DMS 273 (cell line): ENCODE measurements around the gene GMPS.
"Not testable (repeated sequence)": the region's sequence is repeated elsewhere in the genome, so short reads cannot be mapped to it uniquely, and the experiment has no call there.

Experiments used
- DNase-seq: peaks from one replicate; lab custom pipeline; 2025; ENCODE audit not compliant: unreplicated experiment; lab: John Stamatoyannopoulos, UW

The GMPS gene

DNA sequence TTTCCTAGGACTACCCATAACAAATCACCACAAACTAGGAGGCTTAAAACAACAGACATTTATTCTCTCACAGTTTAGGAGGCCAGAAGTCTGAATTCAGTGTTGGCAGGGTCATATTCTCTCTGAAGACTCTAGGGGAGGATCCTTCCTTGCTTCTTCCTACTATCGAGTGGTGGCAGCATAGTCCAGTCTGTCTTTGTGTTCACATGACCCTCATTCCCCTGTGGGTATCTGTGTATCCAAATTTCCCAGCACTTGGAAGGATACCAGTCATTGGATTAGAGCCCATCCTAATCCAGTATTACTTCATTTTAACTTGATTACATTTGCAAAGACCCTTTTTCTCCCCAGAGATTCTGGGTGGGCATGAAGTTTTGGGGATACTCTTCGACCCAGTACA, 63.8 kb downstream of the GMPS start:
- DNase-seq = no peak

DNA sequence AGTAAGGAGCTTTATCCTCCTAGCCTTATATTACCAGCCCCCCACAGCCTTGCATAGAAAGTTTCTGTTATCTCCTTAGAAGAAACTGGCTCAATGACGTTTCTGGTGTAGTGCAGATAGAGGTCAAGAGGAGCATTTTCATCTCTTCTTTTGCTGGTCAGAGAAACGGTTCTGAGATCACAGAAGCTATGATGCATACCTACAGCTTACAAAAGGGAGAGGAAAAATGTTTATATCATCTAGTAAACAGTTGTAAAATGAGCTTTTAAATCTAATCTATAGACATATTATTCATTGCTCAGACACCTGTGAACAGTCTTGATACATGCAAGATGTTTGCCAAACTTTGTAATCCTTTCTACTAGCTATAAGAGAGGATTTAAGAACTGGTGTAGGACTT, 68.0 kb downstream of the GMPS start:
- no peak for DNase-seq

DNA sequence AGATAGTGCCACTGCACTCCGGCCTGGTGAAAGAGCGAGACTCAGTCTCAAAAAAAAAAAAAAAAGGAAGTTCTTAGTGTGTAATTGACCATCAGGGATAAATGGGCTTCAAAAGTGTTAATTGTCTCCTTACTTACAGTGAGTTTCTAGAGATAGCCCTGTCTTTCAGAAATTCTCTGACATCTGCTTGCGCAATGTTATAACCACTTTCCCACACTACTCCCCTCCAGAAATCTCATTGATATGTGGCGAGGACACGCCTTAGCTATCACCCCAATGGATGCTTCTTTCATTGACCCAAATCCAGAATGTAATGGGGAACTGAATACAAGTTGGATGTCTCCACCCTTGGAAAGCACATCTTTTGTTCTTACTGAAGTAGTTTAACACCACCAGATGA, 70.9 kb downstream of the GMPS start:
- DNase-seq = no peak

DNA sequence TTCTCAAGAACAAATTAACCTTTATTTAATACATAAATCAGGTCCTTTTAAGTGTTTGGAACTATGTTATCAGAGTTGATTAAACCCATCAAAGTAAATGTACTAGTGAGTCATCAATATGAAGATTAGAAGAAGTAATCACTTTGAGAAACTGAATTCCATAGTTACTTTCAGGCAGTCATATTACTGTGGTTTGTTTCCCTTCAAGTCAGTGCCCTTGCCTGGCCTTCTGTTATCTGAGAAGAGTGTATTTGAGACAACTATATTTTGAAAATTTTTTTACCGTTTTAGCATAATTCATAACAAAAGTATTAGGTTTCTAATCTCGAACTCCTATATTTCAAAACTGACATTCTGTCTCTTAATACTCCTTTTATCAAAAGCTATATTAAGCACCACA, 73.6 kb downstream of the GMPS start:
- DNase-seq = no peak

DNA sequence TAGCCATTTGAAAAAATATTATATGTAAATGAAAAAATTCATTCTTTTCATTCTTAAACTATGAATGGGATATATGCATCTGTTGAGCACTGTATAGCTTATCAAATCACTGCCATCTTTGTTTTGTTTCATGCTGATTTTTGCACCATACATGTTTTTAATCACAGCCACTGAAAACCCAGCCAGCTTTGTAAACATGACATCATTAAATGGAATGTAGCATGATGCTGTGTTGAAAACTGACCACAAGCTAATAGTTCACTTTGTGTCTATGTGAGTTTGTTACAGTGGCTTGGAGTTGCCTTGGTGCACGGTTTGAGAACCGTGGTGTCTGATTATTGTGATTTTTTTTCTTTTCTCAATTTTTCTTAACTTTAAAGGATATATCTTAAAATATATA, 75.7 kb downstream of the GMPS start:
- DNase-seq = no peak

DNA sequence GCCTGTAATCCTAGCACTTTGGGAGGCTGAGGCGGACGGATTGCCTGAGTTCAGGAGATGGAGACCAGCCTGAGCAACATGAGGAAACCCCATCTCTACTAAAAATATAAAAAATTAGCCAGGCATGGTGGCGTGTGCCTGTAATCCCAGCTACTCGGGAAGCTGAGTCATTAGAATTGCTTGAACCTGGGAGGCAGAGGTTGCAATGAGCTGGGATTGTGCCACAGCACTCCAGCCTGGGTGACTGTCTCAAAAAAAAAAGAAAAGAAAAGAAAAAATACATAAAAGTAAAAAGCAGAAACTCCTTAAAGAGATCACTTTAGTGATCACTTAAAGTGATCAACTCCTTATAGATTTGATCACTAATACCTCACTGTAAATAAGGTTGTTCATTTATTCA, 78.0 kb downstream of the GMPS start:
- no peak for DNase-seq

DNA sequence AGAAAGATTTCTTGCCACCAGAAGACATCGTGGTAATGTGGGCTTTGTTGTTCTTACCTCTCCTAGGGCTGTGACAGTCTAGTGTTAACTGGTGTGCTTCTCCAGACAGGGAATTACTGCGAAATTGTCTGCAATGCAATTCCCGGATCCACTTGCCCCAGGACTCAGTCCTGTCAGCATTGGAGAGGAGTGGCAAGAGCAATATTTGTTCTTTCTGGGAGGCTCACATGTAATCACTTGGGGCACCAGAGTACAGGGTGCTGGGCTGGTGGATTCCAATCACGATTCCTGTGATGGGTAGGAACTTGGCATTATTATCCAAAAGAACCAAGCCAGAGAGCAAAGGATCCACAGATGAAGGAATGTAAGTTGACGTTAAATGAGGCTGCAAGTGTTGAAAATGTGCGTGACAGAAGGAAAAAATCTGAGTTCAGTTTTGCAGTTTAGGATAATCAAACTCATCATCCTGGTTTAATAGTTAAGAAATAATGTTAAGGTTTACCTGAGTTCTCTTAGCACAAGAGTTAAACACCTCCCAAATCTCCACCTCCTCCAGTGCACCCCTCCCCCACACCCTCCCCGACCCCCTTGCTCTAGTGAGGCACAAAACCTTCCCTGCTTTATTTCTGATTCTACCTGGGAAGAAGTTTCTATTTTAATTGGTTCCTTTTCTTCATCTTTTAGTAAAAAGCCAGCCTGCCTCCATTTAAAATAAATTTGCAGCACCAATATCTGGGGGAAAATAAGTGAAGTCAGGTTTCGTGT, 79.2 kb downstream of the GMPS start:
- DNase-seq = no peak

DNA sequence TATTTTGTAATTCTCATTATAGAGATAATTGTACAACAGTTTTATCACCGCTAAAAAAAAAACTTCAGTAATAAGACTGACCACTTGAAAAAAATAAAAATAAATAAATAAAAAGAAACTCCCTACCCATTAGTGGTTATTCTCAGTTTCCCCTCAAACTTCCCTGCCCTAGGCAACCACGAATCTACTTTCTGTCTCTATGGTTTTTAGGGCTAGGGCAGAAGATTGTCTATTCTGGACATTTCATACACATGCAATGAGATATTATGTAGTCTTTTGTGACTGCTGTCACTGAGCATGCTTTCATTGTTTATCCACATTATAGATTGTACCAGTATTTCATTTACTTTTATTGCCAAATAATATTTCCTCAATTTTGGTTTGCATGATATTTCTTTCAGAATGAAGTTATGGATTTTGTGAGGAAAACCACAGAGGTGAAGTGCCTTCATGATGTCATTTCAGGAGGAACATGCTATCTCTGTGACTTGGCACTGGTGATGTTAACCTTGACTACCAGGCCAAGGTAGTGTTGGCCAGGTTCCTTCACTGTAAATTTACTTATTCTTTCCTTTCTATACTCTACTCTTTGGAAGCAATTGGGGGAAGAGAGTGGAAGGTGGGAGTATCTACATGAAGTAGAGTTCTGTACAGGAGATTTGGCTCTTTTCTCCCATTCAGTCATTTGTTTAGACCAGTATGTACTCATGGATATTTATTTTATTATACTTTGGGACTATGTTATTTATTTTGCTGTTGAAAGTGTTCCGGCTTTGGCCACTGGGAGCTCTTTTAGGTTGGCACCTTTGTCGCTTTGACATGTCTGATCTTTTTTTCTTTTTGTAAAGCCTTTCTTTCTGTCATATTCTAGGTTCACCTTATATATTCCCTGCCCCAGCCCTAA, 86.3 kb downstream of the GMPS start:
- DNase-seq = no peak

DNA sequence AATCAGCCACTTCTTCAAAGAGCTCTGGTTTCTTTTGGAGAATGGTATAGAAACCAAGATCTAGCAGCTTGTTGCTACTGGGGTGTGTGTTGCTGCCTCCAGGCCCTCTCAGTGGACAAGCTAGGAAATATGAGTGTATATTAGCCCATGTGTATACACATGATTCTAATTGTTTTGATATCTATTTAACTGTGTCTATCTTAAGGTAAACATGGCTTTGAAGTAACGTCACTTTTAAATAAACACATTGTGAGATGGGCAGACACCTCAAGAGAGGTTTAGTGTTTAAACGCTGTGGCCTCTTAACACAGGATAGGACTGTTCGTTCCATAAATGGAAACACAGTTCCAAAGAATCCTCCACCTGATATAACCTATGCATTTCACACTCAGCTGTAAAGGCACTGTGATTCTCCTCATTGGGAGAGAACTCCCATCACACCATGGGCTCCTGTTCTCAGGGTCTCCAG, 87.0 kb downstream of the GMPS start:
- DNase-seq = no peak

DNA sequence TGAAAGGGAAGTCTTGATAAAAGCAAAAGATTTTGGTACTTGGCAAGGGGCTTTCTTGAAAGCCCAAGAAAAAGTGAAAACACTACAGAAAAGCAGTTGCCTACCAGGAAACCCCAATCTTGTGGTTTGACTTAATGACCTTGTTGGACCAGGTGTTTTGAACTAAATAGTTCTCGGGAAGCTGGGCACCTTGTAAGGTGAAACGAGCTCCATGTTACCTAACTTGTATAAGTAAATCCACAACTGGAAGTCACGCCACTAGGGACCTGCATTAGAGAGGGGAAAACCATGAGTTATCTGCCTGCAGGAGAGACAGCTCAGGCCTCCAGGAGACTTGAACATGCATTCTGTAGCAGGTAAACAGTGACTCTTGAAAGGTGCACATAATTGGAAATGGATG, 88.2 kb downstream of the GMPS start:
- DNase-seq = no peak

DNA sequence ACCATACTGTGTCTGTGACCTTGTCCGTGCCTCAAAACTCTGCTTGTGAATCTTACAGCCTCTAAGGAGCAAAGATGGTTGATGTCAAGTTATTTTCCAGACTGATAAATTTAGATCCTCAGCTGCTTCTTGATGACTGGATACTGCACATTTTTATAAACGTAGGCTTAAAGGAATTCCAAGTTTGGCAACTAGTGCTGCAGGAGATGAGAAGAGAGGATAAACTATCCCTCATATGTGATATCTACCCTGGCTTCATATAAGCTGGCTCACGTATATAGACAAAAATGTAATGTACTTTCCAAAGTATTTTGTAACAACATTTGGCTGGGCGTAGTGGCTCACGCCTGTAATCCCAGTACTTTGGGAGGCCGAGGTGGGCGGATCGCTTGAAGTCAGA, 89.6 kb downstream of the GMPS start:
- no peak for DNase-seq

DNA sequence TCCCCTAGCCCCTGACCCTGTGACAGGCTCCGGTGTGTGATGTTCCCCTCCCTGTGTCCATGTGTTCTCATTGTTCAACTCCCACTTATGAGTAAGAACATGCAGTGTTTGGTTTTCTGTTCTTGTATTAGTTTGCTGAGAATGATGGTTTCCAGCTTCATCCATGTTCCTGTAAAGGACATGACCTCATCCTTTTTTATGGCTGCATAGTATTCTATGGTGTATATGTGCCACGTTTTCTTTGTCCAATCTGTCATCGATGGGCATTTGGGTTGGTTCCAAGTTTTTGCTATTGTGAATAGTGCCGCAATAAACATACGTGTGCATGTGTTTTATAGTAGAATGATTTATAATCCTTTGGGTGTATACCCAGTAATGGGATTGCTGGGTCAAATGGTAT, 90.6 kb downstream of the GMPS start:
- not testable (repeated sequence) for DNase-seq

DNA sequence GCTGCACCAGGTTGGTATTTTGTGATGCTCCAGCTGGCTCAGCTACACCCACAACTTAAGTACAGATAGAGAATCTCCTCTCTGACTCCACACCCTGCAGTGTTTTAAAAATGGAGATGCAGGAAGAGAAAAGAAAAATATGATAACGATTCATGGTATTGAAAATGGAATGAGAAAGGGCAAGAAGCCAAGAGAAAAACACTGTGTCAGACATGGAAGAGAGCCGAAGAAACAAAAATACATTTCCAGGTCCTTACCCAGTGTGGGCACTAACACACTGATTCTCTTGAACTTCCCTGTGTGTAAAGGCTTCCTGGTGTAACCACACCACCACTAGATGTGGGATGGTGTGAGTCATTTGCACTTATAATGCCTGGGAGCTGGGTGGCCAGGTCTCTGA, 93.1 kb downstream of the GMPS start:
- no peak for DNase-seq

DNA sequence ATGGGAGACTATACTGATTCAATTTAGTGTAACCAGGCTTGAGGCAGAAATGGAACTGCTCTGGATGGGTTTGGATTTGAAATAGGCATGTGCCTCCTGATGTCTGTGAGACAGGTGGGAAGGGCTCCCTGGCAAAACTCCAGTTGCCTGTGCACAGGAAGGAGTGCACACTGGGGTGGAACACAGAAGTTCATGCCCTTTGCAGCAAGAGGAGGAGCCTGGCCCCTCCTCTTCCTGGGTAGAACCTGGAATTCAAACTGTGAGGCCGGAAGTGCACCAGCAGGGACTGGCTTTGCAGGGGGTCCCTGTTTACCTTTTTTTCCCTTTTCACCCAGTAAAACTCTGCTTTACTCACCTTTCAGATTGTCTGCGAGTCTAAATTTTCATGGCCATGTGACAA, 99.9 kb downstream of the GMPS start:
- no peak for DNase-seq

DNA sequence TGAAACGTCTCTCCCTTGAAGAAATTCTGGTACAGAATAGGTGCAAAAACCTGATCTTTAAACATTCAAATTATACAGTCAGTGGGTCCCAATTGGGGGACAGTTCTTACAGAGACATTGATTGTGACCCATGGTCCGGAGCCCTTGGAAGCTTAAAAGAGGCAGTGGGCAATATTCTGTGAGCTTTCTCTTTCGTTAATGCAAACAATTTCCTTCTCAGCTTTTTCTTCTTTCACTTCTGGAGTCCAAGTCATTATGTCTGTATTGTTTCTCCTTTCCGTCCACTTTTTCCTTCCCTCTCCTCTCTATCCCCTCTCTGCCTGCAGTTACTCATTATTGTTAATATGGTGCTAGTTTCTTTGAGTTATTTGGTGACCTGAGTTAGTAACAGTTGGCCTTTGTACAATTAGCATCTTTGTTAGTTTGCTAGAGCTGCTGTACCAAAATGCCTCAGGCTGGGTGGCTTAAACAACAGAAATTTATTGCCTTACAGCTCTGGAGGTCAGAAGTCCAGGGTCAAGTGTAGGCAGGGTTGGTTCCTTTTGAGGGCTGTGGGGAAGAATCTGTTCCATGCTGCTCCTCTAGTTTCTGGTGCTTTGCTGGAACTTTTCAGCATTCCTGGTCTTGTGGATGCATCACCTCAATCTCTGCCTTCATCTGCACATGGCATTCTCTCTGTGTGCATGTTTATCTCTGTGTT, 102.6 kb downstream of the GMPS start:
- no peak for DNase-seq

DNA sequence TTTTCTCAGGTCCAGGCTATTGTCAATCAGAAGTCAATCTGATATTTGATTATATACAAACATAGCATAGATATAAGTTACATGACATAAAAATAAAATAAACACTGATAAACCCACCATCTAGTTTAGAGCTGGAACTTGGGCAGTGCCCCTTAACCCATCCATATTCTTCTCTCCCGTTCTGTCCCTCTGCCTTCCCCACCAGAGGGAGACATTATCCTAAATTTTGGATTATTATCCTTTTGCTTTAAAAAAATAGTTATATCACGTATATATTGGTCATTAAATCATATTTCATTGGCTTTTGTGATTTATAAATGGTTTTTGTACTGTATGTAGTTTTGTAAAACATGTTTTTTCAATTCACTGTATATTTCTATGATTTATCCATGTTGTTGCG, 107.9 kb downstream of the GMPS start:
- peak; percentile 27 for DNase-seq

DNA sequence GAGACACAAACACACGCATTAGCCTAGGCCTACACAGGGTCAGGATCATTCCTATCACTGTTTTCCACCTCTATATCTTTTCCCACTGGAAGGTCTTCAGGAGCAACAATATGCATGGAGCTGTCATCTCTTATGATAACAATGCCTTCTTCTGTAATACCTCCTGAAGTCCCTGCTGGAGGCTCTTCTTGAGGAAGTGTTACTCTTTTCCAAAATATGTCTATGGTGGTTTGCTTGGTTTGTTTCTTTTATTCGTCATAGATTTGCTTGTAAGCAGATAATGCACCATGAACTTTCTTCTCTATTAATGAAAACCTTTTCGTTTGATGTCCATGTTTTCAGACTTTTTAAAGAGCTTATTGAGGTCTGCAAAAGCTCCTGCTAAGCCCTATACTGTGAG, 109.3 kb downstream of the GMPS start:
- no peak for DNase-seq

DNA sequence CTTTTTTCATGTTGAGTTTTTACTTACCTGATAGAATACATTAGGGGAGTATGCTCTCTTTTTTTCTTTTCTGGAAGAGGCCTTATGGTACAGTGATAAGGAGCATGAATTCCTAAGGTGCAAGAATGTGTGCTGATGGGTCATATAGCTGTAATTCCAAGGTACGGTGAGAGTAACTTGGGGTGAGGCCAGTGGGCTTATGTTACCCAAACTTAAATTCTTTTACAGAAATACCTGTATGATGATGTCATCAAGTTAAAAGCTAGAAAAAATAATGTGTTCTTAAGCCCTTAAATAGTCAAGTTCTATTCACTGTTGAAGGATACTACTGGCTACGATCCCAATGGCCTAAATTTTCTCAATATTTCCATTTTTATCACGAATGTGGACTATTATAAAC, 111.2 kb downstream of the GMPS start:
- no peak for DNase-seq

DNA sequence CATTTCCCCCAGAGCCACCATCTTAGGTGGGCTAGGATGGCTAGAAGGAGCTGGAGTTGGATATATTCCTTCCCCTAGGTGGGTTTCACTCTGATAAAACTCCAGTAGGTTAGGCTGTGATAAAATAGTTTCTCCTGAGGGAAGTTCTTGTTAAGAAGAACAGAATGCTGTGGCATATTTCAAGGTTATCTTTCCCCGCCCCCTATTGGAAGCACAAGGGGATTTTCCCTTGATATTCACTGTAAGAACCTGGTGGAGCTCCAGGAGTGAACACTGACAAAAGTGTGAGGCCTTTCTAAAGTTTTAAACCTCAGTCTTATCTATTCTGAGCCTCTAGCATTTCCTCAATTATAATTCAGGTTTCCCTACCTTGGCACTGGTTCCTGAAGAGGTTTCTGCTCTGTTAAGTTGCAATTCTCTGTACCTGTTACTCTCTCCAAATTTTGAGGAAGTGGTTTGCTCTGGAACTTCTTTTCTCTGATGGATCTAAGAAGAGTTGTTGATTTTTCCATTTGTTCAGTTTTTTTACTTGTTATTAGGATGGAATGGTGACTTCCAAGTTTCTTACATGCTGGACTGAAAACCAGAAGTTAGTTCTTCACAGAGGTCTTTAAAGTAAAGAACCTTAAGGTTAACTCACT, 113.5 kb downstream of the GMPS start:
- peak; percentile 35 for DNase-seq

DNA sequence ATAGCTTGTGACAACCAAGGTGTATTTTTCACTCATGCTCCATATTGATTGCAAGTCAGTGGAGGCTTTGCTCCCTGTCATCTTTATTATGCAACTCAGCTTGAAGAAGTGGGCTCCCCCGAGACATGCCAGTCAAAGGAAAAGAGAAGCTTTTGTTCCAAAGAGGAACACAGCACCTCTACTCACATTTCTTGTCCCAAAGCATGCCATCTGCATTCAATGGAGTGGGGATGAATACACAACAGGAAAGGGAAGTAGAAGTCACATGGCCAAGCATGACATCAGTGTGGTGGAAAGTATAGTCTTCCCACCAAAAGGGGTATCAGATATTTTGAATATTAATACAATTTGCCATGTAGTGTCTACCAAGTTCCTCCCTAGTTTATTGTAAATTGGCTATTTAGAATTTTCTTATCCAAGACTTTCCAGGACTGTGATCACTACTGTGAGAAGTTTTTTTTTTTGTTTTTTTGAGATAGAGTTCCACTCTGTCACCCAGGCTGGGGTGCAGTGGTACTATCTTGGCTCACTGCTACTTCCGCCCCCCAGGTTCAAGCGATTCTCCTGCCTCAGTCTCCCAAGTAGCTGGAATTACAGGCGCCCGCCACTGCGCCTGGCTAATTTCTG, 114.5 kb downstream of the GMPS start:
- DNase-seq = no peak

DNA sequence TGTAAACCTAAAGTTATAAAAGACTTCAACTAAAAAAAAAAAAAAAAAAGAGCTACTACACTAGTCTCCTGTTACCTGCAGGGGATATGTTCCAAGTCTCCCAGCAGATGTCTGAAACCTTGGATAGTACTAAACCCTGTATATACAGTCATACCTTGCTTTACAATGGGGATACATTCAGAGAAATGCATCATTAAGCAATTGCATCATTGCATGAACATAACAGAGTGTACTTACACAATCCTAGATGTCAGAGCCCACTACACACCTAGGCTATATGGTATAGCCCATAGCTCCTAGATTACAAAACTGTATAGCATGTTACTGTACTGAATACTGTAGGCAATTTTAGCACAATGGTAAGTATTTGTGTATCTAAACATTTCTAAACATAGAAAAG, 119.1 kb downstream of the GMPS start:
- no peak for DNase-seq
